ENCODE data around the gene P2RY8.

The P2RY8 gene

GRCh38 chrX:1511829-1512228 is 25.2 kb downstream of the P2RY8 start:
- Histone ChIP-seq H3K9me2 (replicated peaks; ENCODE audit: control insufficient read depth, low read length) (no peaks in the 10 kb centered on the region), H3K4me2 (ENCODE audit: low read length) (peak overlapping the region; percentile 37), H3K9me3 (ENCODE audit: control insufficient read depth, insufficient read depth, low read length) (no peaks in the 10 kb centered on the region), H3K27ac (ENCODE audit: low read depth, low read length) (peak overlapping the region; percentile 51), H3F3A (ENCODE audit: control insufficient read depth, insufficient read depth) (peaks cover 23% of the 10 kb centered on the region), H3K4me3 (ENCODE audit: low read length) (peak overlapping the region; percentile 15; the same call in 1 of the 2 replicates), H4K20me1 (ENCODE audit: control insufficient read depth, insufficient read depth, low read depth, low read length) (0 out of 2 replicates have a peak, but pooled peaks cover 4% of the 10 kb centered on the region), H3K4me1 (ENCODE audit: control insufficient read depth, low read length) (peaks cover 61% of the 10 kb centered on the region), H3K36me3 (ENCODE audit: control insufficient read depth, low read length) (peaks cover 71% of the 10 kb centered on the region), H3K27me3 (ENCODE audit: control insufficient read depth, low read length) (no peaks in the 10 kb centered on the region), H3K79me2 (ENCODE audit: control insufficient read depth, low read length) (peaks cover 88% of the 10 kb centered on the region)
- TF ChIP-seq CTCF (IDR thresholded peaks at IDR 0.05; ENCODE audit: low read depth, low read length, poor library complexity, severe bottlenecking) (no peak), EZH2phosphoT487 (IDR thresholded peaks at IDR 0.05; ENCODE audit: borderline replicate concordance, low read length) (no peak)

- no peak for TF ChIP-seq CTCF (IDR thresholded peaks at IDR 0.05; ENCODE audit: low read depth, low read length, poor library complexity, severe bottlenecking)
- no peak for TF ChIP-seq EZH2phosphoT487 (IDR thresholded peaks at IDR 0.05; ENCODE audit: borderline replicate concordance, low read length)
- H3K36me3 ChIP-seq (ENCODE audit: control insufficient read depth, low read length), result peaks cover 69% of the 10 kb centered on the region
- no peaks in the 10 kb centered on the region for H3K27me3 ChIP-seq (ENCODE audit: control insufficient read depth, low read length)
- H3K9me3 ChIP-seq (ENCODE audit: control insufficient read depth, insufficient read depth, low read length), result no peaks in the 10 kb centered on the region
- no peaks in the 10 kb centered on the region for H3K9me2 ChIP-seq (replicated peaks; ENCODE audit: control insufficient read depth, low read length)
- peaks cover 61% of the 10 kb centered on the region for H3K4me1 ChIP-seq (ENCODE audit: control insufficient read depth, low read length)
- H3F3A ChIP-seq (ENCODE audit: control insufficient read depth, insufficient read depth), result peaks cover 25% of the 10 kb centered on the region
- H3K4me3 ChIP-seq (ENCODE audit: low read length), result peak overlapping the region; percentile 15; the same call in 1 of the 2 replicates
- H3K4me2 ChIP-seq (ENCODE audit: low read length), result peak overlapping the region; percentile 37
- peaks cover 87% of the 10 kb centered on the region for H3K79me2 ChIP-seq (ENCODE audit: control insufficient read depth, low read length)
- H4K20me1 ChIP-seq (ENCODE audit: control insufficient read depth, insufficient read depth, low read depth, low read length), result 0 out of 2 replicates have a peak, but pooled peaks cover 4% of the 10 kb centered on the region
- peak overlapping the region; percentile 51 for H3K27ac ChIP-seq (ENCODE audit: low read depth, low read length)
These were observed 25.8 kb downstream of the P2RY8 start for GRCh38 chrX:1511150-1511549.

- peak overlapping the region; percentile 99 for H3K27ac ChIP-seq (ENCODE audit: low read depth, low read length)
- no peaks in the 10 kb centered on the region for H3K9me3 ChIP-seq (ENCODE audit: control insufficient read depth, insufficient read depth, low read length)
- H3F3A ChIP-seq (ENCODE audit: control insufficient read depth, insufficient read depth), result peaks cover 43% of the 10 kb centered on the region
- no peak for TF ChIP-seq EZH2phosphoT487 (IDR thresholded peaks at IDR 0.05; ENCODE audit: borderline replicate concordance, low read length)
- no peak for TF ChIP-seq CTCF (IDR thresholded peaks at IDR 0.05; ENCODE audit: low read depth, low read length, poor library complexity, severe bottlenecking)
- H4K20me1 ChIP-seq (ENCODE audit: control insufficient read depth, insufficient read depth, low read depth, low read length), result 0 out of 2 replicates have a peak, but pooled peaks cover 4% of the 10 kb centered on the region
- peak overlapping the region; percentile 44 for H3K4me2 ChIP-seq (ENCODE audit: low read length)
- H3K4me3 ChIP-seq (ENCODE audit: low read length), result peak overlapping the region; percentile 16; the same call in 1 of the 2 replicates
- H3K9me2 ChIP-seq (replicated peaks; ENCODE audit: control insufficient read depth, low read length), result no peaks in the 10 kb centered on the region
- H3K27me3 ChIP-seq (ENCODE audit: control insufficient read depth, low read length), result no peaks in the 10 kb centered on the region
- H3K36me3 ChIP-seq (ENCODE audit: control insufficient read depth, low read length), result peaks cover 77% of the 10 kb centered on the region
- peaks cover 83% of the 10 kb centered on the region for H3K4me1 ChIP-seq (ENCODE audit: control insufficient read depth, low read length)
- H3K79me2 ChIP-seq (ENCODE audit: control insufficient read depth, low read length), result peaks cover 80% of the 10 kb centered on the region
These were observed 29.2 kb downstream of the P2RY8 start for GRCh38 chrX:1507511-1508463.

Measured in DOHH2 (cell line).